H1 (cell line): Measurements from ENCODE around the gene SRSF1. TPM values are rescaled to one million over a fixed set of nuclear protein-coding genes. Genes with fewer than 3 reads are reported as not detected.
A peak's percentile ranks its signal among the peaks of the same experiment; 100 is the strongest.

Source experiments
- CHD1 ChIP-seq: IDR thresholded peaks from 2 replicates; pipeline ENCODE4 v1.6.1; 2012; ENCODE audit warnings: low read depth, low read length, improper control_type of control experiment
- JUN ChIP-seq: IDR thresholded peaks from 2 replicates; pipeline ENCODE4 v1.6.1; 2011; ENCODE audit warnings: low read depth, mild to moderate bottlenecking, improper control_type of control experiment, low read length
- JUND ChIP-seq: IDR thresholded peaks from 2 replicates; pipeline ENCODE4 v1.6.1; 2011; ENCODE audit warnings: mild to moderate bottlenecking, improper control_type of control experiment, low read length
- PHF8 ChIP-seq: fragments of 200-600 bp; sonication (generic); conservative IDR thresholded peaks from 2 replicates; pipeline ENCODE4 v1.7.1; 2012; ENCODE audit warnings: low read depth, mild to moderate bottlenecking, inconsistent platforms, low read length, moderate library complexity
- SP2 ChIP-seq: IDR thresholded peaks from 2 replicates; pipeline ENCODE4 v1.6.1; 2012; ENCODE audit warnings: mild to moderate bottlenecking, low read length, inconsistent platforms
- SP4 ChIP-seq: IDR thresholded peaks from 2 replicates; pipeline ENCODE4 v1.6.1; 2012; ENCODE audit warnings: low read length, inconsistent platforms
- TBP ChIP-seq: IDR thresholded peaks from 2 replicates; pipeline ENCODE4 v1.6.1; 2011; ENCODE audit warnings: low read depth, low read length, improper control_type of control experiment
- polyA plus RNA-seq, 7 experiments: library from polyadenylated mRNA; depleted of rRNA in 3 of 7; stranded (reverse) in 5 of 7; unstranded in 2 of 7; fragments of >200 nt in 5 of 7; fragments of 200-250 nt in 2 of 7; gene quantifications; 1 replicate in 5 of 7; 2 replicates in 1 of 7; 4 replicates in 1 of 7; pipeline versions ENCODE4 v1.2.1 to v1.2.3, GENCODE V29; 2011 to 2013; ENCODE audit warnings: missing spikeins in 2 of 7, mixed read lengths in 2 of 7
- total RNA-seq: library from RNA; stranded (reverse); fragmentation: NEBNext Ultra II Directional; extraction: Animal tissue kit (Norgen Biotek cat#: 25700); gene quantifications from 2 replicates; pipeline ENCODE4 v1.2.1, GENCODE V29; 2021

SRSF1 gene
- total and polyA plus RNA-seq, 2 of the 8 experiments (the other 6 are each of a cell fraction or from before 2014, with no cell fraction given): 149 to 429 TPM

DNA sequence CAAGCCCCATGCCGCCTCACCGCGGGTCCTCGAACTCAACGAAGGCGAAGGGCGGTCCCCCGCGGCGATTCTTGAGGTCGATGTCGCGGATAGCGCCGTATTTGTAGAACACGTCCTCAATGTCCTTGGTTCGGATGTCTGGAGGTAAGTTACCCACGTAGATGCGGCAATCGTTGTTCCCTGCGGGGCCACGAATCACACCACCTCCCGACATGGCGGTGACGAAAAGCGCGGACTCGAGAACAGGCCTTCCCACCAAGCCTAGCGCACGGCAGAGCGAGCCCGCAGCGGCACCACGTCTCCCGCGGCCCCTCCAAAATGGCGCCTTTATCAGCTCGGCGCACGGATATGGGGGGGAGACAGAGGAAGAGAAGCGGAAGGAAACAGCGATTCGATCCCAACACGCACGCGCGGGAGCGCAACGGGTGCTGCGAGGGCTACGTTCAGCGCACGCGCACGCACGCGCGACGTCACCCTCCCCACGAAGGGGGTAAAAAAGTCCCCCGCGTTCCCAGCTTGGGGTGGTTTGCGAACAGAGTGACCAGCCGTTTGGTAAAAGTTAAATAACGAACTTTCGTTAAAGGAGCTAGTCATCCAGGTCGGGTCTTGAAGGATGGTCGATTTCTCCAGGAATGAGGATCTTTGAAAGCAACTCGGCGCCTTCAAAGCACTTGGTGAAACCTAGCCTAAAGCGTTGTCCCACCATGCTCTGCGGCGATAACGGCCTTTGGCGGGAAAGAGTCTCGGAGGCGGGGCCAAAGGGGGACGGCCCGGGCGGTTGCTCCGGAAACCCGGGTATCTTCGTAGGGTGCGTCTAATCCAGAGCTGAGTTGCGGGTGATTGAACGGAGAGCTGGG lies at the start of gene SRSF1 (continued):
- TF ChIP-seq TBP (peak; percentile 93), JUND (peak; percentile 6; the same call in 1 of the 2 replicates), SP2 (no peak), SP4 (peak; percentile 84; the same call in 1 of the 2 replicates), PHF8 (peak; percentile 91), JUN (no peak), CHD1 (peak; percentile 72)
